ENCODE data around the gene ATIC. TPM values are rescaled to one million over a fixed set of nuclear protein-coding genes. Genes with fewer than 3 reads are reported as not detected.

The ATIC gene
- total RNA-seq, 1 experiment from 2014 or later = 33.2 TPM

DNA sequence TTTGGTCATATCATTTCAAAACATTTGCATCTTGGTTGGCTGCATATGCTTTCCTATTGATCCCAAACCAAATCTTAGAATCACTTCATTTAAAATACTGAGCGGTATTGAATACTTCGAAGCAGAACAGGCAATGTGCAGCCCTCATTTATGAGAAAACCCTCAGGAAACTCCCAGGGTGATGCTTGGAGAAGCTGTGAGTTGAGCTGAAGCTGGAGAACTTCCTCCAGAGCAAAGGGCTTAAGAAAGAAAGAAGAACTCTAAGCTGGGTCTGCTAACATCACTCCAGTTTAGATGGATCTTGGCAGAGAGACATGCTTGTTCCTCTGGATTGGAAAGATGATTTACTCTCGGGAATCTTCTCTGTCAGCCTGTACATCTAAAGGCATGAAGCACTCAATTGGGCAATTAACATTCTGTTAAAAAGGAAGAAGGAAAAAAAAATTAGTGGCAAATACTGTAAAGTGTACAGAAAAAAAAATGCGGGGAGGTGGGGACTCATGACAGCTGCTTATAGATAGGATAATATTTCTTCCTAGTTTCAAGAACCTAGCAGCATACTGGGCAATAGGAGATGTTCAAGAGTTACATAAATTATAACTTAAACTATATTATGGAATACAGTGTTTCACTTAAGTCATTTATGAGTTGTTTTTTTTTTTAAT lies 49.5 kb downstream of the ATIC start:
- DNase-seq (ENCODE audit: low spot score) = no peak

DNA sequence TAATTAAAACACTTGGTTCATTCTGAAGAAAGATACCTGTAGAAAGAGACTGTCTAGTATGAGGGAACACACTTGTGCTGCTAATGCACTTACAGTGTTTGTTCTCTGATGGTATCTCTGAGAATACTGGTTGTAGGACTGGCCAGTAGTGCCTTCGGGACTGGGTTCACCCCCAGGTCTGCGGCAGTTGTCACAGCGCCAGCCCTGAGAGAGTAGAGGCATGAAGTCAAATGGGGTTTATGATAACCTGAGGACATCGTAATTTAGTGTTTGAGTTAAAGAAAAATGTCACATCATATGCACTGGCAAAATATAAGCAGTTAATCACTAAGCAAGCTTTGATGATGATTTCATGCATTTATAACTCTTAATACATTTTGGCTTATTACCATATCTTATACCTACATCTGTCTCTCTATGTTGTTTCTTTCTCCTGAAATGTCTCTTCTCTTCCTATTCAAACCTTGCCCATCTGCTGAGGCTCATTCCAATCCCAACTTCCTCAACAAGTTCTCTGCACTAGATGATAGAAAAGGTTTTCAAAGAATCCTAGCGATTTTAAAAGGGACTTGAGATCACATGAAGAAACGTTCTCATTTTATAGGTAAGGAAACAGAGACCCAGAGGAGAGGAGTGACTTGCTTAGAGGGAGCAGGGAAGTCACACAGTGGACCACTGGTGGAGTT lies 50.2 kb downstream of the ATIC start:
- no peak for DNase-seq (ENCODE audit: low spot score)

DNA sequence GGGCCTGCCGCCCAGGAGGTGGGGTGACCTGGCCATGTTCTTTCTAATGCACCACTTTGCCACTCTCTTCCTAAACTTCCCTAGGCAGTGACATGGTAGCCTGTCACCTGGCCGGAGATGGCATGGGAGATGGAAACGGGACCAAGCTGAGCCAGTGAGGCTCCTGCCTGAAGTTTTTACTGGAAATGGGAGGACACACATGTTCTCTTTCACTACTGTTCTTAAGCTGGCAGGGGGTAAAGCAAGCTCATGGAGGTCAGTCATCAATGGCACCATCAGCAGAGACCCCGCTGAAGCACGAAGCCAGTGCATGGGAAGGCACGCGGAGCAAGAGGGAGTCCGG lies 50.7 kb downstream of the ATIC start:
- DNase-seq (ENCODE audit: low spot score) = no peak

DNA sequence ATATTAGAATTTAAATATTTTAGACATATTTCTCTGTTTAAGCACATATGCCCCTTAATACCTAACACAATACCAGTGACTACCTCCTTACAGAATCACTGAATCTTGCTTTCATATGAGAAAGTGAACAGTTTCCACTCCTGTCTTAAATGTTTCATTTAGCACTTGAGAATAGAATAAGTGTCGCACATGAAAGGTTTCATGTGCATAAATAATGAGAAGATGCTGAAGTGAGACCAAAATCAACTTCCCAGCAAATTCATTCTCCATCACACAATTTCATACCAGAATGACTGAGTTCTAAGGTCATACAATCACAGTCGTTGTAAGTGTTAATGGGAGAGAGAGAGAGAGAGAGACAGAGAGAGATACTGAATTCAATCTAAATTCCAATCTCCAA lies 51.2 kb downstream of the ATIC start:
- no peak for DNase-seq (ENCODE audit: low spot score)

DNA sequence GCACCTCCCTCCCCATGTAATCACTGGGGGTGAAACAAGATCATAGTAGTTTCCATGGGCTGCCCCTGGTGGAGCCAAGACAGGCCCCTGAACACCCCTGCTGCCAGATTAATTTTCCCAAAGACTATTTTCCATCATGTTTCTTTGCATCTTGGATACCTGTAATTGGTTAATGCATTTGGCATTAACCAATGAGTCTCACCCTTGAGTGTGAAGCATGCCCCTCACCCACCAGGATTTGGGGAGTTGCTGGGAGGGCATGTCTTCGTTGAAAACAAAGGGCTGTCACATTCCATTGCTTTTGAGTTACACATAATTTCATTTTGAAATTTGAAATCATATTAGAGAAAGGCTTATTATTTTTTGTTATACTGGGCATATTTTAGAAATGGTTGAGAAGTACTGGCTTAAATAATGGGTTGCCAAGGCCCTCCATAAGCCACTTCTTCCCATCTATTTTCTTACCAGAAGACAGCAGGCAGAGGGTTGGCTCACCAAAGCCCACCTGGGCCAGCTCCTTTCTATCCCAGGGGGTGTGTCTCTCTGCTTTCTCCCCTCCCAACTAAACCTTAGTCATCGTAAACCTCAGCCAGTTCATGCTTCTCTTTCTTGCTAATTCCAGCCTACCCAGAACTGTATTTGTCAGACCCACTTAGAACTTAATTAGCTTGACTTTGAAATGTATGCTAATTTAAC lies 51.8 kb downstream of the ATIC start:
- DNase-seq (ENCODE audit: low spot score) = no peak

DNA sequence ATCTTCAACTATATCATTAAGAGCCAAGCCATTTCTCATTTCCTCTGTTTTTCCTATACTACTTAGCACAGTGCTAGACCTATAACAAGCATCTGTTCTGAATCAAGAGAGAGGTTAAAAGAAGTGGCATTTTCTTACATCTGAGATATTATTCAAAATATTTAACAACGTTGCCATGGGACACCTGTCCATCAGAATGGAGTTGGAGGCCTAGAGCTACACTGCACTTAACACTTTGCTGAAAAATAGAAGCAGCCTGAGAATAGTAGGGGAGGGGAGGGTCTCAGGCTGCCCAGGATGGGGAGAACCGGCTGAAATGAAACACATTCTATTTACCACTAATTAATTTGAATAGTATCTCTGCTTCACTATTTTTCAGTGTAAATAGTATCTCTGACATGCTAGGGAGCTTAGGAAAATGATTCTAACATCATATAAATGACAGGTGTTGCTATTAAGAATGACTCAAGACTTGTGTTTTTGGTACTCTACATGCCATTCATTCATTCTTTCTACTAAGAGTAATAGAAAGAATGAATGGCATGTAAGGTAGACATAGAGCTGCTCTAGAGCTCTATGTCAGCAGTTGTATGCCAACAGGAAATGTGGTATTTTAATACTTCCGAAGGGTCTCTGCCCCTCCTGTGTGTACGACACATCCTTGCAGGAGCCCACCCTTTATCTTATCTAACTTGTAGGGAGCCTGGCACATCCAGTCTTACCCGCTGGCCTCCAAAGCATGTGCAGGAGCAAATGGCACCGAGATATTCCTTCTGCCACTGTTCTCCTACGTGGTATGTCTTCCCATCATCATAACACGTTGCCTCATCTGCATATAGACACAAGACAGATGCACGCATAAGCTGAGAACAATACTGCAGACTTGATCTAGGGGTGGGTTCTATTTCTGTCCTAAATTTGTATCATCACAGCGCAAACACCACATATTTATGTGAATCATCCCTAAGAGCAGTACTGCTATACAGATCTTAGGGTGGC lies 52.6 kb downstream of the ATIC start:
- DNase-seq (ENCODE audit: low spot score) = no peak

DNA sequence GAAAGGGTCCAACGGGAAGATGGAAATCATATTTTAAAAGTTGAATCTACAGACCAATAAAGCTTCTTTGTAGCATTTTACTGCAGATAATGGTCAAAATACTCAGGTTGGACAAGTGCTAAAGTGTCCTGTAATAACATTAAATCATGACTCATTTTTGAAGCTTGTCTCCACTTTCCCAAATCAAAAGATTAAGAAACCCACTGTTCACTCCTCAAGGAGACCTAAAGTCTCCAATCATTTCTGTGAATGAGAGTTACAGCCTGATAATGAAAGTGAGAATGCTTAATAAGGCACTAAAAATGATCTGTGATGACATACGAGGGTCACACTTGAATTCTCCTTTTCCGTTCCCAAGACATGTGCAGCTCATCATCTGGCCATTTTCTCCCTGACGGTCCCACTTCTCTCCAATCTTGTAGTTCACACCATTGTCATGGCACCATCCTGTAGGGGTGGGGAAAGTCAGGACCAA lies 53.4 kb downstream of the ATIC start:
- DNase-seq (ENCODE audit: low spot score) = no peak

DNA sequence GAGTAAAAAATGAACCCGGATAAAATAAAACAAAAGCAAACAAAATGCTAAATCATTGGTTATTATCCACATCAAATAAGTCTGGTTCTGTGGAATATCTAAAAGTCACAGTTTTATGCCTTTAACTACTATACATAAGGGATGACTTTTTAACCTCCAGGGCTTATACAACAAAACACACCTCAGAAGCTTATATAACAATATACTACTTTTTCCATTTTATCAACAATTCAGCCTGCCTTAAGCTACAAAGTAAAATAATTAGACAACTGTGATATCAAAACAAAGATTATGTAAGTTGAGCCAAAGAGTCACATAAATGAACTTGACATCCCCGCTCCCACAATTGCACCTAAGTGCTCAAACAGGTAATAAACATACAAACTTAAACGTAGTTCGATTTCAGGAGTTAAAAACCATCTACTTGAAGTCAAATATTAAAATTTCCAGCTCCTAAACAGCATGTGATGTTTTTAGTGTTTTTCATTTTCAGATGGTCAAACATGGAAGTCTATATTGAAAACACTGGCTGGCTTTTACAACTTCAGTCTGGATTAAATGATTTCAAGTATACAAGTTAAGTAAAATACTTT lies 54.7 kb downstream of the ATIC start:
- no peak for DNase-seq (ENCODE audit: low spot score)

DNA sequence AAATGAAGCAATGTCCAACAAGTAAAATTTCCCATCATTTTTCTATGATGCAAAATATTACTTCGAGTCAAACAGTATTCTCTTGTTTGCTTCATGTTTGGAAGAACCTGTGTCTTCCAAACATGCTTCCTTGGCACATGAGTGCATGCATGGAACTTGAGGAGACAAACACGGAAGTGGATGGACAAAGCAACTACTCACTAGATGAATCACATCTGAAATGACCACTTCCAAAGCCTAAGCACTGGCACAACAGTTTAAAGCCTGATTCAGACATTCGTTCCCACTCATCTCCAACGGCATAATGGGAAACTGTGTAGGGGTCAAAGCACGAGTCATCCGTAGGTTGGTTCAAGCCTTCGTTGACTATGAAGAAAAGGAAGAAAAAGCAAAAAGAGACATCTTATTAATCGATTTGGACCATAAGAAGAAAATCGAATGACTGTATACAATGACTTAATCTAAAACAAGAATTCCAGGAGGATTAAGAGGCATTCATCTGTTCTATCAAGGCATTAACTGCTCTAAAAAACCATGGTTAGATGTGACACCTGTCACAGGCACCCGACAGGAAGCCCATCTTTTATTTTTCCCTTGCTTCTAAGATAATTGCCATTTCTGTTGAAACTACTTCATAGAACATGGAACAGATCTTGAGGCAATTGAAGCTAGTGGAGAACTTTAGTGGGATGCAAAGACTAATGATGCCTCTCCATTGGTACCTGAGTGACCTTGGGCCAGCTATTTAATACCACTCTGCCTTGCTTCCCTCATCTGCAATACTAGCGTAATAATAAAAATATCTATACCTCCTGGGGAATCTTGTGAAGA lies 56.0 kb downstream of the ATIC start:
- peak; percentile 6 for DNase-seq (ENCODE audit: low spot score)

DNA sequence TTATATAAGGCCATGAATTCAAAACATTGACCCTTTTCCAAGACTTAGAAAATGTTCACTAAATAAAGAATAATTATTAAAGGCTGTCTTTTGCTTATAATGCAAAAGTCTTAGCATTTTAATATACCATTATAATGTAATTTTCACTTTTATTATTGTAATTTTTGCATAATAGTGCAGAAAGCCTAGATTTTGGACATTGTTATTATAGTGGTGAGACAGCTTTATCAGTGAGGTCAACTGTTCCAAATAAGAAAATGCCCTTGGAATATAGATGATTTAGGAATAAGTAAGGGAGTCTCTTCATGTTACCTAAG lies 56.6 kb downstream of the ATIC start:
- no peak for DNase-seq (ENCODE audit: low spot score)

DNA sequence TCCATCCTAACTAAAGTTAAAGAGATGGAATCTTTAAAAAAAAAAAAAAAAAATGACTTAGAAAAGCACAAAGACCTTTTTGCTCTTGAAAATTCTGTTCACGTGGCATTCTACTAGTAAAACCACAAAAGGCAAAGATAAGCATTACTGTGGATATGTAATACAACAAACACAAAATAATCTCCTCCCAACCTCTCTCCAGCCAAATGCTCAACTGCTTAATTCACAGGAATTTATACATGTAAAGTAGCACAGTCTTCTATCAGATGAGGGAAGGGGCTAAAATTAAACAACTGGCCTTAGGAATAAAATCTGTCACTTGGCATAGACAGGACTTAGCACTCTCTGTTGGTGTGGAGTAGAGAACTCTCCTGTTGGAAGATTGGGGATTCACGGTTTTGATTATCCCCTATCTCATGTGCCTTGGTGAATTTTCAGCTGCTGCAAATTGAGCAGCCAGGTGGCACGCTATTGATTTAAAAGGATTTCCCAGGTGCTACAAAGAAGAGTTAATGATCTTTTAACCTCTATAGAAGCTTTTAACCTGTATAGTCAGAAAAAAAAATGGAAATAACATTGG lies 57.4 kb downstream of the ATIC start:
- no peak for DNase-seq (ENCODE audit: low spot score)

DNA sequence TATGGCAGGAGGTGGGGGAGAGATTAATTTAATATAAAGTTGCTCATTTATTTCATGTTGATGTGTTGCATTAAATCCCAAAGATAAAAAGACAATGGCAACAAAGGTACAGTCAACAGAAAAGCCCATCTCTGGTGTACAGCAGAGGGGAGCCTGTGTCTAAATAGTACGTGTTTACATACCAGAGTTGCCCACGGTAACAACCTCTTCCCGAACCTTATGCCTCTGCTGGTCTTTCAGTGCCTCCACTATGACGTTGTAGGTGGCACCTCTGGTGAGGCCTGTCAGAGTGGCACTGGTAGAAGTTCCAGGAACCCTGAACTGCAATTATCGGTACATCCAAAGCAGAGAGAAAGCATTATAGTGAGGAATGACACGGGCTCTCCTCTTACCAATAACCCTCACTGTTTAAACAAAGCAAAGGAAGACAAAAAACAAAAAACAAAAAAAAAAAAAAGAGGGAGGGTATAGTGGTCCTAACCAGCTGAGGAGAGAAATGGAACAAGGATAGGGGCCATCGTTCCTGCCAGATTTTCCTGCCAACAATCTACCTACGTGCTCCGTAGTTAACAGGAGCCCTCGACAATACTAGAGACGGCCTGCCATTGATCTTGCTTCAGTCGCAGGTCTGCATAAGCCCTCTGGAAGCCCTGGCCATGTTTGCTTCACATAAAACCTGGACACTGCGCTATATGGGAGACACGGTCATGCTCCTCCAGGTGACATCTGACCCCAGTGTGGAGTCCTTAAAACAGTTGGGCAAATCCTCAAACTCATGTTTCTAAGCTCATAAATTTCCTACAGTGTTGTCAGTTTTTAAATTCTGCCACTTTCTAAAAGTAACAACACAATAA lies 58.5 kb downstream of the ATIC start:
- DNase-seq (ENCODE audit: low spot score) = no peak

DNA sequence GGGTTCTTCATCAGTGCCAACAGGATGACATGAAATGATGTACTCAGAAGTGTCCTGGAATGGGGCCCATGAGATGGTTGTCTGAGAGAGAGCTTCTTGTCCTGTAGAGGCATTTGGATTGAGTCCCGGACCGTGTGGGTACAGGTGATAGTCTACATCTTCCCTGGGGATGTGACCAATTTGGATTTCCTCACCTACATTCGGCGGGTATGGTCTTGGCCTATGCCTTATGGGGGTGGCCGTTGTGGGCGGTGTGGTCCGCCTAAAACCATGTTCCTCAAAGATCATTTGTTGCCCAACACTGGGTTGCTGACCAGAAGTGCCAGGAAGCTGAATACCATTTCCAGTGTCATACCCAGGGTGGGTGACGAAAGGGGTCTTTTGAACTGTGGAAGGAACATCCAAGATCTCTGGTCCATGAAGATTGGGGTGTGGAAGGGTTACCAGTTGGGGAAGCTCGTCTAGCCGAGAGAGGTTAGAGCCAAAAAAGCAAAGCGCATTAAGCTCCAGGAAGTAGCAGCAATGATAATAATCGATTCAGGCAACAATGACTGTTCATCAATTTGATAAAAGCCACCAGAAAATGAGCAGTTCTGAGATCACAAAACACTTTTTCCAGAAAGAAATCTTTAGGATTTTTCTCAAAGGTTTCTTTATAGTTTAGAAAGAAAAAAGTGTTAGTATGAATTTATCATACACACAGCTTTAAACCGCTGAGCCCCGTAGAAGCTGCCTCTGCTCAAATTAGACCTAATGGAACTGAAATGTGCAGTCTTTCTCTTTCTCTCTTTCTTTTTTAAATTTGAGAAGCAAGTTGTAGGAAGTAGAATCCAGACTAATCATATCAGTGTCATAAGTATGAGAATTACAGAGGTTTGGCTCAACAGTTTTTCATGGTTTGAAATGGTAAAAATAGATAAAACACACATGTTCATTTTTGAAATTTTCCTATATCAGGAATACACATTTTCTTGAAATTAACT lies 60.3 kb downstream of the ATIC start:
- DNase-seq (ENCODE audit: low spot score) = no peak

DNA sequence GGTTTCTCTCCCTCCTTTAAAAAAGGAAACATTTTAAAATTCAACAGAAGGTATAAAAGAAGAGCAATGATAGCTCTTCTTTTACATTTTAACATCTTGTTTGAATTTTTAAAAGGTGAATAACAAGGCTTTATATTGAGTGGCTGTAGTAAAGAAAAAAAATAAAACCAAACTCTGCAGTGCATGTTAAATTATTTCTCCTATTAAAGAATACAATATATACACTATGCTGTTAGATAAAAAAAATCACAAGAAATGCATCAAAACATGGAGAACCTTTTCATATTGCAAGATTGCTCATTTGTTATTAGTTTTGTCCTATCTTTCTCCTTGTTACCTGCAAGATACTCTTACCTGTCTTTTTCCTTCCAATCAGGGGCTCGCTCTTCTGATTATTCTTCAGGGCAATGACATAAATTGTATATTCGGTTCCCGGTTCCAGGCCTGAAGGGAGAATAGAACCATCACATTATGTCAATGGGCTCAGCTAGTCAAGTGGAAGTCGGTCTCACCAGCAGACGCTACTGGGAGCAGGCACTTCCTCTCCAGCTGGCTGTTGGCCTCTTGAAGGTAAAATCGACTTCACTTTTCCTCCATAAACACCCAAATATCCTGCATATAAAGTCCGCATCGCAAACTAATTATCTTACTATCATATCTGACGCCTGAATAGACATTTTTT lies 61.2 kb downstream of the ATIC start:
- no peak for DNase-seq (ENCODE audit: low spot score)

DNA sequence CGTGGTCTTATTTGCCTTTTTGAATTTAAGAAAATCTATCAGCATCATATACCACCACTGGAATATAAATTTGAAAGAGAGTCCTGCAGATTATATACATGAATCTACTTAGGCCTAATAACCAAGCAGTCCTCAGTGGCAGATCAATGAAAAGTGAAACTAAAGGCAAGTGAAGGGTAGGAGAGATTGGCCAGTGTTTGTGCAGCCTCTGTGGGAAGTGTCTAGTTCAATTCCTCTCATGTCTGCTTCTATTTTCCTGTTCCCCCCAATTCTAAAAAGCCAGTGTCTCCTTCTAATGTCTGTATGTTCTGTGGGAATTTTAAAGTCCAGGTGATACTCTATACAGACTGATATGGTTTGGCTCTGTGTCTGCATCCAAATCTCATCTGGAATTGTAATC lies 62.1 kb downstream of the ATIC start:
- DNase-seq (ENCODE audit: low spot score) = no peak

DNA sequence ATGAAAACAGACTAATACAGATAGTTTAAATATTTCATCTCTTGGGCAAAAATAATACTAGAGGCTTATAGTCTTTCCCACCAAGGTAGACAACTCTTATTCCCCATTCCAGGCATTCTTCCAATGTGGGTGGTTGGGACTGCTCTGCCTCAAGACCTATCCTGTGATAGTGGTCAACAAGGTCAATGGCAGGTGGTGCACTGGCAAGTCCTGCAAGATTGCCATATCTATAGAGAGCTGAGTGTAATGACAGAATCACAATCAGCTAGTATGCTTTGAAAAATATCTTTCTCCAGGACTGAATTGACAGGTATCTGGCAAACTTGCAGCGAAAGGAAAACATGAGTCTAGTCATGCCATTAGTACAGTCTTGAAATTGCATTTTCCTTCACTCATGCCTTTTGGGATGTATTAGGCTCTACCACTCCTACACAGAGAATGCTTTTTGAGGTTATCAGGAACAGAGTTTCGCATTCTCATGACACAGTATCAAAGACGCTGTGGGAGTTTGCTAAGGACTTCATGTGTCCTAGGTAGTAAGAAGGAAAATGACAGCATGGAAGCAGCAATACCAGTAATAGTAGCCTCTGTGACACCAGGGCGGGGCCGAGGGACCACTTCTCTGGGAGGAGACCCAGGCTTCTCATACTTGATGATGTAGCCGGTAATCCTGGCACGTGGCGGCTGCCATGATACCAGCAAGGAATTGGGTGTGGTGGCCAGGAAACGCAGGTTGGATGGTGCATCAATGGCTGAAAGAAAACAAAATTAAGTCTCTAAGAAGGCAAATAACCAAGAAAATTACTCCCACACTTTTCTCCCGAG lies 63.0 kb downstream of the ATIC start:
- DNase-seq (ENCODE audit: low spot score) = no peak

DNA sequence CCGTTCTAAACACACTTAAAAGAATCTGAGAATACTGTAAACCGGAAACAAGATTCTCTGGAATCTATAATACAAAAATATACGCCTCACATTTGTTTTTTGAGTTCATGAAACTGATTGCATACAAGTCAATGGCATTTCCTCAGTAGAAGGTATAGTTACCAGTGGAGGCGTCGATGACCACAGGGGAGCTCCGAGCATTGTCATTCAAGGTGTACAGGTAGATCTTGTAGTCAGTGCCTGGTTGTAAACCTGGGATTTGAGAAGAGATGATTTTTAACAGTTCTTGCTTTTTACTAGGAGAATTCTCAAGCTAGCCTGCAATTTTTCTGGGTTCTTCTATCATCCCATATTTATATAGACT lies 63.6 kb downstream of the ATIC start:
- no peak for DNase-seq (ENCODE audit: low spot score)

Data from A172 (cell line).